Esophagus muscularis mucosa (tissue), 4 donors: ENCODE data around the gene DIDO1. TPM values are rescaled to one million over a fixed set of nuclear protein-coding genes. Genes with fewer than 3 reads are reported as not detected.
A peak's percentile ranks its signal among the peaks of the same experiment; 100 is the strongest.
"Not testable (repeated sequence)": the region's sequence is repeated elsewhere in the genome, so short reads cannot be mapped to it uniquely, and the experiment has no call there.

Experiments
- DNase-seq: peaks from one replicate; pipeline ENCODE4 v3.0.0-alpha.2; 2017; ENCODE audit errors: extremely low spot score
- H3K27ac ChIP-seq, 4 donors: fragments of 200-600 bp; sonication (generic); replicated peaks in 1 of 4; 1 replicate in 3 of 4; 2 replicates in 1 of 4; pipeline ENCODE4 v1.5.1; 2016 to 2019; ENCODE audit warnings: mild to moderate bottlenecking in 1 of 4
- H3K27me3 ChIP-seq, 4 donors: fragments of 200-600 bp; sonication (generic); one replicate each; pipeline versions ENCODE4 v1.5.1 to v1.6.0; 2016 to 2019
- H3K36me3 ChIP-seq, 4 donors: fragments of 200-600 bp; sonication (generic); one replicate each; pipeline ENCODE4 v1.5.1; 2016 to 2019
- H3K4me1 ChIP-seq, 4 donors: fragments of 200-600 bp; sonication (generic); one replicate each; pipeline ENCODE4 v1.5.1; 2016 to 2019
- H3K4me3 ChIP-seq, 4 donors: fragments of 200-600 bp; sonication (generic); 1 replicate in 2 of 4; 2 replicates in 2 of 4; pipeline ENCODE4 v1.5.1; 2016 to 2019; ENCODE audit warnings: mild to moderate bottlenecking in 4 of 4, moderate library complexity in 1 of 4
- H3K9me3 ChIP-seq, 4 donors: fragments of 200-600 bp; sonication (generic); 1 replicate in 3 of 4; 2 replicates in 1 of 4; pipeline ENCODE4 v1.5.1; 2016 to 2019
- CTCF ChIP-seq, 3 experiments: fragments of 200-600 bp in 2 of 3; fragments of 450-650 bp in 1 of 3; sonication (generic) in 2 of 3; IDR thresholded peaks; one replicate each; pipeline ENCODE4 v1.5.1; 2017 to 2019; ENCODE audit warnings: antibody characterized with exemption in 3 of 3, mild to moderate bottlenecking in 2 of 3, moderate library complexity in 1 of 3
- EP300 ChIP-seq: sonication (generic); formaldehyde crosslinking; IDR thresholded peaks from one replicate; pipeline ENCODE4 v1.6.1; 2017; ENCODE audit warnings: antibody characterized with exemption
- POLR2A ChIP-seq: fragments of 450-650 bp; IDR thresholded peaks from one replicate; pipeline ENCODE4 v1.6.1; 2017; ENCODE audit warnings: antibody characterized with exemption, moderate library complexity, mild to moderate bottlenecking, low read depth
- POLR2AphosphoS5 ChIP-seq, 2 donors: sonication (generic); formaldehyde crosslinking; IDR thresholded peaks; one replicate each; pipeline ENCODE4 v1.6.1; 2017; ENCODE audit warnings: antibody characterized with exemption in 2 of 2
- WGBS: methylation state at CpG from one replicate; pipeline ENCODE4 v1.1.5; 2018; 5-methylcytosine and 5-hydroxymethylcytosine counted together
- intact Hi-C: fragments of 100-400 bp; cut with DNase I; formaldehyde crosslinking; loops from one replicate; pipeline ENCODE4 v1.15.1; 2023
- total RNA-seq, 4 donors: library from RNA; depleted of rRNA; stranded (reverse); fragments of >200 nt; gene quantifications; one replicate each; pipeline versions ENCODE4 v1.1.0 to v1.2.1, GENCODE V29; 2016

DIDO1 gene
- total RNA-seq, 4 donors from 2014 or later = 48.9 to 61.6 (median 55.7) TPM

- H3K4me1 ChIP-seq = peaks cover 78 to 89% (median 87%) of the 10 kb centered on the region in 4 donors
- 0% methylated on average over 4 of the region's 4 CpGs for WGBS
- H3K9me3 ChIP-seq = no peaks in the 10 kb centered on the region
- no peak for DNase-seq
- intact Hi-C loops = no loop called here
- peak overlapping the region; percentile 79 to 97 (median 95) for H3K4me3 ChIP-seq
- H3K27me3 ChIP-seq = no peaks in the 10 kb centered on the region
- peak overlapping the region; percentile 95 to 98 (median 98) for H3K27ac ChIP-seq
- TF ChIP-seq CTCF (IDR thresholded peaks at IDR 0.05) (no peak), POLR2AphosphoS5 (IDR thresholded peaks at IDR 0.05) (no peak), POLR2A (no peak), EP300 (no peak)
- no peaks in the 10 kb centered on the region for H3K36me3 ChIP-seq
These were observed 1.3 kb downstream of the DIDO1 start for GRCh38 chr20:62925076-62925419.

- peak overlapping the region; percentile 79 to 97 (median 95) for H3K4me3 ChIP-seq
- peak overlapping the region; percentile 95 to 98 (median 98) for H3K27ac ChIP-seq
- no peak for DNase-seq
- H3K9me3 ChIP-seq = no peaks in the 10 kb centered on the region
- intact Hi-C loops = no loop called here
- H3K4me1 ChIP-seq = peaks cover 78 to 89% (median 87%) of the 10 kb centered on the region in 4 donors
- no peaks in the 10 kb centered on the region for H3K27me3 ChIP-seq
- 26% methylated on average over 12 of the region's 12 CpGs for WGBS
- TF ChIP-seq CTCF (IDR thresholded peaks at IDR 0.05) = no peak
- no peak for TF ChIP-seq POLR2AphosphoS5 (IDR thresholded peaks at IDR 0.05)
- no peak for TF ChIP-seq EP300
- no peak for TF ChIP-seq POLR2A
- H3K36me3 ChIP-seq = no peaks in the 10 kb centered on the region
These were observed 1.7 kb downstream of the DIDO1 start for GRCh38 chr20:62924442-62925075.

- 48% methylated on average over 7 of the region's 7 CpGs for whole genome bisulfite sequencing
- H3K9me3 ChIP-seq = no peaks in the 10 kb centered on the region
- no peaks in the 10 kb centered on the region for H3K36me3 ChIP-seq
- peak overlapping the region; percentile 95 to 98 (median 98) for H3K27ac ChIP-seq
- H3K27me3 ChIP-seq = no peaks in the 10 kb centered on the region
- TF ChIP-seq POLR2AphosphoS5 (IDR thresholded peaks at IDR 0.05) = no peak
- TF ChIP-seq CTCF (IDR thresholded peaks at IDR 0.05) = no peak
- TF ChIP-seq POLR2A = no peak
- TF ChIP-seq EP300 = no peak
- intact Hi-C loops = no loop called here
- DNase-seq = no peak
- peaks cover 82 to 89% (median 88%) of the 10 kb centered on the region in 4 donors for H3K4me1 ChIP-seq
- H3K4me3 ChIP-seq = peak overlapping the region; percentile 79 to 97 (median 95)
These were observed 2.5 kb downstream of the DIDO1 start for GRCh38 chr20:62923669-62924441.

- TF ChIP-seq POLR2AphosphoS5 (IDR thresholded peaks at IDR 0.05) = peak; percentile 59 to 76
- H3K27ac ChIP-seq = peak overlapping the region; percentile 95 to 98 (median 98)
- 52% methylated on average over 17 of the region's 17 CpGs for WGBS
These were observed 3.1 kb downstream of the DIDO1 start for GRCh38 chr20:62923059-62923668.

GRCh38 chr20:62922451-62922921 lies 3.8 kb downstream of the DIDO1 start:
- Histone ChIP-seq H3K4me3 (peak overlapping the region in 1 of 4 donors; percentile 19), H3K9me3 (no peaks in the 10 kb centered on the region), H3K4me1 (peaks cover 83 to 89% (median 88%) of the 10 kb centered on the region in 4 donors), H3K36me3 (no peaks in the 10 kb centered on the region), H3K27ac (peak overlapping the region; percentile 95 to 98 (median 98)), H3K27me3 (no peaks in the 10 kb centered on the region)
- TF ChIP-seq POLR2AphosphoS5 (IDR thresholded peaks at IDR 0.05) (no peak), POLR2A (no peak), CTCF (IDR thresholded peaks at IDR 0.05) (no peak), EP300 (no peak)
- 84% methylated on average over 14 of the region's 14 CpGs for WGBS
- DNase-seq = no peak
- intact Hi-C loops = no loop called here

More at GRCh38 chr20:62923059-62923668, 3.1 kb downstream of the DIDO1 start:
- DNase-seq, H3K9me3 ChIP-seq, H3K27me3 ChIP-seq, H3K36me3 ChIP-seq, intact Hi-C loops: not testable (repeated sequence)
- peak overlapping the region in 3 of 4 donors; percentile 11 to 94 (median 19) for H3K4me3 ChIP-seq
- H3K4me1 ChIP-seq = peaks cover 83 to 89% (median 88%) of the 10 kb centered on the region in 4 donors
